SK-N-SH (cell line): ENCODE data around the gene ATP6AP1.

ENCODE experiments used
- EP300 ChIP-seq, 2 experiments: IDR thresholded peaks; 2 replicates each; pipeline versions ENCODE4 v1.4.0 to v1.6.1; 2012; ENCODE audit warnings: borderline replicate concordance in 1 of 2, low read depth in 1 of 2, low read length in 1 of 2
- FOXM1 ChIP-seq: IDR thresholded peaks from 2 replicates; pipeline ENCODE4 v1.4.0; 2012; ENCODE audit warnings: low read depth, mild to moderate bottlenecking
- GABPA ChIP-seq: IDR thresholded peaks from 2 replicates; pipeline ENCODE4 v1.4.0; 2012; ENCODE audit warnings: low read depth, mild to moderate bottlenecking
- JUND ChIP-seq: IDR thresholded peaks from 2 replicates; pipeline ENCODE4 v1.4.0; 2012
- MEF2A ChIP-seq: IDR thresholded peaks from 2 replicates; pipeline ENCODE4 v1.4.0; 2012; ENCODE audit warnings: low read depth, borderline replicate concordance
- MXI1 ChIP-seq: IDR thresholded peaks from 2 replicates; pipeline ENCODE4 v1.6.1; 2012; ENCODE audit warnings: mild to moderate bottlenecking, low read depth, low read length, improper control_type of control experiment
- POLR2AphosphoS5 ChIP-seq: IDR thresholded peaks from 2 replicates; pipeline ENCODE4 v1.6.1; 2012; ENCODE audit warnings: low read depth, low read length
- RAD21 ChIP-seq: IDR thresholded peaks from 2 replicates; pipeline ENCODE4 v1.6.1; 2012; ENCODE audit warnings: mild to moderate bottlenecking, low read length
- RFX5 ChIP-seq: IDR thresholded peaks from 2 replicates; pipeline ENCODE4 v1.6.1; 2012; ENCODE audit warnings: mild to moderate bottlenecking, improper control_type of control experiment, low read length
- TF ChIP-seq, protein P1 (sequence below): fragments of 200-600 bp; sonication (generic); IDR thresholded peaks from 2 replicates; pipeline ENCODE4 v1.6.1; 2017; ENCODE audit warnings: antibody characterized with exemption, mild to moderate bottlenecking, moderate library complexity

DNA sequence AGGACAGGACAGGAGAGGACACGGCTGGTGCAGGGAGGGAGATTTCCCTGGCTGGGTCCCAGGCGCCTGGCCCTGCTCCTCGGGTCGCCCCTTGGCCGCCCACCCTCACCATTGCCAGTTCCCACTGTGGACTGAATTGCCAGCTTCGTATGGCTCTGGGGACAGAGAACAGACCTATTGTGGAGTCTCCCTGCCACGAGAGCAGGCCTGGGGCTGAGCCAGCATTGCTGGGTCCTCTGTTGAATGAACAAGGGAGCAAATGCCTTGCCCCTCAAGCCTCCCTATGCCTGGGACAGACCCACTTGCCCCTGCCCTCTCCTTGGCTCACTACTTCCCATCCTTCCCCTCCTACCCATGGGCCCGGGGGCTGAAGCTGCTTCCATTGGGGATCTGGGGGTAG is 33.9 kb downstream of the ATP6AP1 start:
- no peak for TF ChIP-seq JUND
- no peak for TF ChIP-seq EP300 (IDR thresholded peaks at IDR 0.05; ENCODE audit: borderline replicate concordance in 1 of 2, low read depth in 1 of 2, low read length in 1 of 2)
- no peak for TF ChIP-seq RAD21
- TF ChIP-seq, protein P1, sequence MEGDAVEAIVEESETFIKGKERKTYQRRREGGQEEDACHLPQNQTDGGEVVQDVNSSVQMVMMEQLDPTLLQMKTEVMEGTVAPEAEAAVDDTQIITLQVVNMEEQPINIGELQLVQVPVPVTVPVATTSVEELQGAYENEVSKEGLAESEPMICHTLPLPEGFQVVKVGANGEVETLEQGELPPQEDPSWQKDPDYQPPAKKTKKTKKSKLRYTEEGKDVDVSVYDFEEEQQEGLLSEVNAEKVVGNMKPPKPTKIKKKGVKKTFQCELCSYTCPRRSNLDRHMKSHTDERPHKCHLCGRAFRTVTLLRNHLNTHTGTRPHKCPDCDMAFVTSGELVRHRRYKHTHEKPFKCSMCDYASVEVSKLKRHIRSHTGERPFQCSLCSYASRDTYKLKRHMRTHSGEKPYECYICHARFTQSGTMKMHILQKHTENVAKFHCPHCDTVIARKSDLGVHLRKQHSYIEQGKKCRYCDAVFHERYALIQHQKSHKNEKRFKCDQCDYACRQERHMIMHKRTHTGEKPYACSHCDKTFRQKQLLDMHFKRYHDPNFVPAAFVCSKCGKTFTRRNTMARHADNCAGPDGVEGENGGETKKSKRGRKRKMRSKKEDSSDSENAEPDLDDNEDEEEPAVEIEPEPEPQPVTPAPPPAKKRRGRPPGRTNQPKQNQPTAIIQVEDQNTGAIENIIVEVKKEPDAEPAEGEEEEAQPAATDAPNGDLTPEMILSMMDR = no peak
- no peak for TF ChIP-seq GABPA
- no peak for TF ChIP-seq MEF2A
- no peak for TF ChIP-seq POLR2AphosphoS5
- TF ChIP-seq RFX5 = no peak
- no peak for TF ChIP-seq MXI1
- no peak for TF ChIP-seq FOXM1
